ENCODE data around the gene A2ML1.
"Not testable (repeated sequence)": the region's sequence is repeated elsewhere in the genome, so short reads cannot be mapped to it uniquely, and the experiment has no call there.

A2ML1 gene

GRCh38 chr12:8855891-8856290 lies 33.5 kb downstream of the A2ML1 start:
- Histone ChIP-seq H3K4me3 (ENCODE audit: low read length in 2 of 2) (no peak overlapping the region), H3K36me3 (ENCODE audit: control insufficient read depth in 2 of 2, insufficient read depth in 2 of 2, low read length in 2 of 2) (no peaks in the 10 kb centered on the region), H3K4me1 (ENCODE audit: control insufficient read depth, insufficient read depth, low read length) (no peaks in the 10 kb centered on the region), H3K27ac (ENCODE audit: low read length) (no peak overlapping the region), H3K9ac (ENCODE audit: low read length in 2 of 2) (no peak overlapping the region), H3K9me3 (ENCODE audit: control insufficient read depth in 2 of 2, low read length in 2 of 2) (no peaks in the 10 kb centered on the region), H3K27me3 (ENCODE audit: control insufficient read depth in 1 of 2, insufficient read depth in 2 of 2, low read length in 2 of 2) (no peaks in the 10 kb centered on the region)

- not testable (repeated sequence) for H3K9ac ChIP-seq (ENCODE audit: low read length in 2 of 2); H3K9me3 ChIP-seq (ENCODE audit: control insufficient read depth in 2 of 2, low read length in 2 of 2); H3K27ac ChIP-seq (ENCODE audit: low read length); H3K4me1 ChIP-seq (ENCODE audit: control insufficient read depth, insufficient read depth, low read length); H3K27me3 ChIP-seq (ENCODE audit: control insufficient read depth in 1 of 2, insufficient read depth in 2 of 2, low read length in 2 of 2); H3K36me3 ChIP-seq (ENCODE audit: control insufficient read depth in 2 of 2, insufficient read depth in 2 of 2, low read length in 2 of 2); H3K4me3 ChIP-seq (ENCODE audit: low read length in 2 of 2)
These were observed 37.0 kb downstream of the A2ML1 start for GRCh38 chr12:8859448-8859847.

GRCh38 chr12:8860165-8860961 lies 37.9 kb downstream of the A2ML1 start:
- no peaks in the 10 kb centered on the region for H3K27me3 ChIP-seq (ENCODE audit: control insufficient read depth in 1 of 2, insufficient read depth in 2 of 2, low read length in 2 of 2)

GRCh38 chr12:8866429-8866828 lies 44.0 kb downstream of the A2ML1 start:
- no peak overlapping the region for H3K27ac ChIP-seq (ENCODE audit: low read length)
- H3K4me1 ChIP-seq (ENCODE audit: control insufficient read depth, insufficient read depth, low read length) = no peaks in the 10 kb centered on the region
- H3K9ac ChIP-seq (ENCODE audit: low read length in 2 of 2) = no peak overlapping the region
- H3K4me3 ChIP-seq (ENCODE audit: low read length in 2 of 2) = no peak overlapping the region
- no peaks in the 10 kb centered on the region for H3K27me3 ChIP-seq (ENCODE audit: control insufficient read depth in 1 of 2, insufficient read depth in 2 of 2, low read length in 2 of 2)
- H3K36me3 ChIP-seq (ENCODE audit: control insufficient read depth in 2 of 2, insufficient read depth in 2 of 2, low read length in 2 of 2) = no peaks in the 10 kb centered on the region
- H3K9me3 ChIP-seq (ENCODE audit: control insufficient read depth in 2 of 2, low read length in 2 of 2) = no peaks in the 10 kb centered on the region

More at GRCh38 chr12:8860165-8860961, 37.9 kb downstream of the A2ML1 start:
- Histone ChIP-seq H3K4me3 (ENCODE audit: low read length in 2 of 2) (no peak overlapping the region), H3K9ac (ENCODE audit: low read length in 2 of 2) (no peak overlapping the region), H3K36me3 (ENCODE audit: control insufficient read depth in 2 of 2, insufficient read depth in 2 of 2, low read length in 2 of 2) (no peaks in the 10 kb centered on the region), H3K27ac (ENCODE audit: low read length) (no peak overlapping the region), H3K4me1 (ENCODE audit: control insufficient read depth, insufficient read depth, low read length) (no peaks in the 10 kb centered on the region), H3K9me3 (ENCODE audit: control insufficient read depth in 2 of 2, low read length in 2 of 2) (no peaks in the 10 kb centered on the region)

GRCh38 chr12:8867009-8867408 lies 44.6 kb downstream of the A2ML1 start:
- H3K27ac ChIP-seq (ENCODE audit: low read length) = no peak overlapping the region
- H3K4me3 ChIP-seq (ENCODE audit: low read length in 2 of 2) = no peak overlapping the region
- no peak overlapping the region for H3K9ac ChIP-seq (ENCODE audit: low read length in 2 of 2)
- no peaks in the 10 kb centered on the region for H3K27me3 ChIP-seq (ENCODE audit: control insufficient read depth in 1 of 2, insufficient read depth in 2 of 2, low read length in 2 of 2)
- H3K9me3 ChIP-seq (ENCODE audit: control insufficient read depth in 2 of 2, low read length in 2 of 2) = no peaks in the 10 kb centered on the region
- no peaks in the 10 kb centered on the region for H3K4me1 ChIP-seq (ENCODE audit: control insufficient read depth, insufficient read depth, low read length)
- no peaks in the 10 kb centered on the region for H3K36me3 ChIP-seq (ENCODE audit: control insufficient read depth in 2 of 2, insufficient read depth in 2 of 2, low read length in 2 of 2)

GRCh38 chr12:8867786-8868185 lies 45.4 kb downstream of the A2ML1 start:
- H3K4me1 ChIP-seq (ENCODE audit: control insufficient read depth, insufficient read depth, low read length) = no peaks in the 10 kb centered on the region
- no peaks in the 10 kb centered on the region for H3K27me3 ChIP-seq (ENCODE audit: control insufficient read depth in 1 of 2, insufficient read depth in 2 of 2, low read length in 2 of 2)

GRCh38 chr12:8870586-8870985 lies 48.2 kb downstream of the A2ML1 start:
- Histone ChIP-seq H3K9ac (ENCODE audit: low read length in 2 of 2) (no peak overlapping the region), H3K27ac (ENCODE audit: low read length) (no peak overlapping the region), H3K27me3 (ENCODE audit: control insufficient read depth in 1 of 2, insufficient read depth in 2 of 2, low read length in 2 of 2) (no peaks in the 10 kb centered on the region), H3K36me3 (ENCODE audit: control insufficient read depth in 2 of 2, insufficient read depth in 2 of 2, low read length in 2 of 2) (no peaks in the 10 kb centered on the region), H3K4me1 (ENCODE audit: control insufficient read depth, insufficient read depth, low read length) (no peaks in the 10 kb centered on the region), H3K9me3 (ENCODE audit: control insufficient read depth in 2 of 2, low read length in 2 of 2) (no peaks in the 10 kb centered on the region), H3K4me3 (ENCODE audit: low read length in 2 of 2) (no peak overlapping the region)

More at GRCh38 chr12:8867786-8868185, 45.4 kb downstream of the A2ML1 start:
- no peak overlapping the region for H3K9ac ChIP-seq (ENCODE audit: low read length in 2 of 2)
- H3K4me3 ChIP-seq (ENCODE audit: low read length in 2 of 2) = no peak overlapping the region
- H3K27ac ChIP-seq (ENCODE audit: low read length) = no peak overlapping the region
- no peaks in the 10 kb centered on the region for H3K36me3 ChIP-seq (ENCODE audit: control insufficient read depth in 2 of 2, insufficient read depth in 2 of 2, low read length in 2 of 2)
- no peaks in the 10 kb centered on the region for H3K9me3 ChIP-seq (ENCODE audit: control insufficient read depth in 2 of 2, low read length in 2 of 2)

GRCh38 chr12:8871068-8871467 lies 48.6 kb downstream of the A2ML1 start:
- no peak overlapping the region for H3K27ac ChIP-seq (ENCODE audit: low read length)
- H3K27me3 ChIP-seq (ENCODE audit: control insufficient read depth in 1 of 2, insufficient read depth in 2 of 2, low read length in 2 of 2) = no peaks in the 10 kb centered on the region
- no peaks in the 10 kb centered on the region for H3K9me3 ChIP-seq (ENCODE audit: control insufficient read depth in 2 of 2, low read length in 2 of 2)
- H3K4me3 ChIP-seq (ENCODE audit: low read length in 2 of 2) = no peak overlapping the region
- H3K4me1 ChIP-seq (ENCODE audit: control insufficient read depth, insufficient read depth, low read length) = no peaks in the 10 kb centered on the region
- no peak overlapping the region for H3K9ac ChIP-seq (ENCODE audit: low read length in 2 of 2)
- H3K36me3 ChIP-seq (ENCODE audit: control insufficient read depth in 2 of 2, insufficient read depth in 2 of 2, low read length in 2 of 2) = no peaks in the 10 kb centered on the region

GRCh38 chr12:8876887-8877286 lies 54.5 kb downstream of the A2ML1 start:
- Histone ChIP-seq H3K27ac (ENCODE audit: low read length) (no peak overlapping the region), H3K4me3 (ENCODE audit: low read length in 2 of 2) (no peak overlapping the region), H3K27me3 (ENCODE audit: control insufficient read depth in 1 of 2, insufficient read depth in 2 of 2, low read length in 2 of 2) (no peaks in the 10 kb centered on the region), H3K9ac (ENCODE audit: low read length in 2 of 2) (no peak overlapping the region), H3K4me1 (ENCODE audit: control insufficient read depth, insufficient read depth, low read length) (no peaks in the 10 kb centered on the region), H3K36me3 (ENCODE audit: control insufficient read depth in 2 of 2, insufficient read depth in 2 of 2, low read length in 2 of 2) (no peaks in the 10 kb centered on the region), H3K9me3 (ENCODE audit: control insufficient read depth in 2 of 2, low read length in 2 of 2) (no peaks in the 10 kb centered on the region)

GRCh38 chr12:8886502-8887284 lies 64.3 kb downstream of the A2ML1 start:
- H3K27me3 ChIP-seq (ENCODE audit: control insufficient read depth in 1 of 2, insufficient read depth in 2 of 2, low read length in 2 of 2) = no peaks in the 10 kb centered on the region
- no peaks in the 10 kb centered on the region for H3K4me1 ChIP-seq (ENCODE audit: control insufficient read depth, insufficient read depth, low read length)
- H3K4me3 ChIP-seq (ENCODE audit: low read length in 2 of 2) = no peak overlapping the region
- no peak overlapping the region for H3K9ac ChIP-seq (ENCODE audit: low read length in 2 of 2)
- H3K27ac ChIP-seq (ENCODE audit: low read length) = no peak overlapping the region
- H3K9me3 ChIP-seq (ENCODE audit: control insufficient read depth in 2 of 2, low read length in 2 of 2) = no peaks in the 10 kb centered on the region
- no peaks in the 10 kb centered on the region for H3K36me3 ChIP-seq (ENCODE audit: control insufficient read depth in 2 of 2, insufficient read depth in 2 of 2, low read length in 2 of 2)

GRCh38 chr12:8887285-8887715 lies 64.9 kb downstream of the A2ML1 start:
- Histone ChIP-seq H3K4me3 (ENCODE audit: low read length in 2 of 2) (no peak overlapping the region), H3K36me3 (ENCODE audit: control insufficient read depth in 2 of 2, insufficient read depth in 2 of 2, low read length in 2 of 2) (no peaks in the 10 kb centered on the region), H3K4me1 (ENCODE audit: control insufficient read depth, insufficient read depth, low read length) (no peaks in the 10 kb centered on the region), H3K27me3 (ENCODE audit: control insufficient read depth in 1 of 2, insufficient read depth in 2 of 2, low read length in 2 of 2) (no peaks in the 10 kb centered on the region), H3K9ac (ENCODE audit: low read length in 2 of 2) (no peak overlapping the region), H3K27ac (ENCODE audit: low read length) (no peak overlapping the region), H3K9me3 (ENCODE audit: control insufficient read depth in 2 of 2, low read length in 2 of 2) (no peaks in the 10 kb centered on the region)
